Measurements from ENCODE around the gene AGFG2.

Gene AGFG2

DNA sequence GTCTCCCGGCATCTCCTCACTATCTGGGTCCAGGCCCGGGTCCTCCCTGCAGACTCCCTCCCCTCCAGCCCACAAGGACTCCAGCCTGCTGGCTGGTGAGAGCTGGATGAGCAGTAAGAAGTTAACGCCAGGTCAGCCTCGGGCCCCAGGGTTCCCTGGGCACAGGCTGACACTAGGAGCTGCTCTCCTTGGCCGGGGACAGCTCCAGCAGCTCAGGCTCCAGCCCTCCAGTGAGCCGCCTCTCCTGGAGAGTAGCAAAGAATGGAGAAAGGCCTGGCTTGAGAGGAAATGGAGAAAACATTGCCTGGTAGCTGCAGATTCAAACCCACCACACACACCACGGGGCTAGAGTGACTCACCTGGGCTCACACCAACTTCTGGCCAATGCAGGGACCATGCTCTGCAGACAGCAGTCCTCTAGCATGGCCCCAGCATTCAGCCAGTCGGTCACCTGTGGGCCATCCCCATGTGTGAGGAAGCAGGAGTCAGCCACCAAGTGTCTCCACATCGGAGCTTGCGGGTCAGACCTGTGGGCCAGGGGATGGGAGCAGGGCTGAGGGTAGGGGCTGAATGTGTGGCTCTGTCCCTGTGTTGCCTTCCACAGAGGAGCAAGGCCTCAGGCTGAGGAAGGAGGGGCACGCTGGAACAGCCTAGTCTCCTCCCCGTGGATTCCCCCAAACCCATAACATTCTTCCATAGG, 28.2 kb downstream of the AGFG2 start:
- Histone ChIP-seq H3K36me3 (ENCODE audit: insufficient read depth, low read length) (no peaks in the 10 kb centered on the region), H3K9me3 (ENCODE audit: low read depth, low read length) (no peaks in the 10 kb centered on the region), H3K27ac (0 out of 2 replicates have a peak overlapping the region, but pooled peaks have one; percentile 13), H3K4me3 (no peak overlapping the region), H3K9ac (ENCODE audit: insufficient read length) (no peak overlapping the region)
- no peak for TF ChIP-seq EZH2 (IDR thresholded peaks at IDR 0.05)
- no peak for TF ChIP-seq FOXP2 (optimal IDR thresholded peaks at IDR 0.05; ENCODE audit: control extremely low read depth, extremely low read length, insufficient read depth)
- TF ChIP-seq POLR2AphosphoS5 (IDR thresholded peaks at IDR 0.05; ENCODE audit: borderline replicate concordance, low read depth, low read length), result no peak
- DNase-seq (ENCODE audit: low read depth, low spot score), result no peak

DNA sequence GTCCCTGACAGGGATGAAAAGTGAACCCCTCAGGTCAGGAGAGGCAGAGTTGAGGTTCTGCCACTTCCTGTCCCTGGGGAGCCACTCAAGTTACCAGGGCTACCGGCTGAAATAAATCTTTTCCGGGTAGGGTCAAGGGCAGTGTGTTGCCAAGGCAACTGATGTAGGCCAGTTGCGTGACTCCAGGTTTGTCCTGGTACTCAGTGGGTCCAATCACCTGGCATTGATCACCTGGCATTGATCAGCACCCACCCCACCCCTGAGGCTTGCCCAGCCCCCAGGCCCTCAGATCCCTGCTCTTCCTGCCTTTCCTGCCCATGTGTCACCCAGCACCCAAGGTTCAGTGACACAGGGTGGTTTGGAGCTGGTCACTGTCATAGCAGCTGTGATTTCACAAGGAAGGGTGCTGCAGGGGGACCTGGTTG, 28.8 kb downstream of the AGFG2 start:
- no peaks in the 10 kb centered on the region for H3K9me3 ChIP-seq (ENCODE audit: low read depth, low read length)
- H3K9ac ChIP-seq (ENCODE audit: insufficient read length), result no peak overlapping the region
- TF ChIP-seq POLR2AphosphoS5 (IDR thresholded peaks at IDR 0.05; ENCODE audit: borderline replicate concordance, low read depth, low read length) (no peak), FOXP2 (optimal IDR thresholded peaks at IDR 0.05; ENCODE audit: control extremely low read depth, extremely low read length, insufficient read depth) (no peak), EZH2 (IDR thresholded peaks at IDR 0.05) (no peak)
- no peak for DNase-seq (ENCODE audit: low read depth, low spot score)
- H3K27ac ChIP-seq, result no peak overlapping the region
- H3K36me3 ChIP-seq (ENCODE audit: insufficient read depth, low read length), result no peaks in the 10 kb centered on the region
- no peak overlapping the region for H3K4me3 ChIP-seq

DNA sequence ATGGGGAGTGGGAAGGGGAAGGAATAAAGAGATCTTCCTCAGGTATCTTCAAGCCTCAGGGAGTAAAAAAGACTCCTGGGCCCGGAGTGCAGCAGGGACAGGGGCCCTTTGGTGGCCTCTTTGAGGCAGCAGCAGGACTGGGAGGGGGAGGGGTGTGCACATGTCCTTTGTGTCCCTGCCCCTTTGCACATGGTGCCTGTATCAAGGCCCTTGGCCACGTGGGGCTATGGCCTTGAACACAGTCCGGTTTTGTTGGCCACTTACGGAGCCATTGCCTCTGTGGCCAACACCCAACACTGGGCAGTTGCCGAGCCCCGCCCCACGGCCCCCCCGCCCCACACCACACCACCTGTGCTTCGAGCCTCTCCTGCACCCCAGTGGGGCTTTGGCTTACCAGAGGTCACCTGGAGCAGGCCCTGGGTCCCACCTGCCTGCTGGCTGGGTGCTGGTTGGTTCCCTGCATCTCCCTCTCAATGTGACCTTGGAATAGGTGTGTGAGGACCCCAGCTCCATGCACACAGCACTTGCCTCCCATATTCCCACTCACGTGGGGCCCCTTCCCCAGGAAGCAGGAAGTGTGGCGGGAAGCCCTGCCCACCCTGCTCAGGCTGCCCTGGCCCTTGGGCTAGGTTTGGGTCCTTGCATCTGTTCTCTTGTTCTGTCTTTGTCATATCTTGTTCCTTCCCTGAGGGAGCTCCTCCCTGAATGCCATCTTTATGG, 29.3 kb downstream of the AGFG2 start:
- no peak for DNase-seq (ENCODE audit: low read depth, low spot score)
- no peak overlapping the region for H3K27ac ChIP-seq
- no peak overlapping the region for H3K4me3 ChIP-seq
- H3K9me3 ChIP-seq (ENCODE audit: low read depth, low read length), result no peaks in the 10 kb centered on the region
- no peak for TF ChIP-seq POLR2AphosphoS5 (IDR thresholded peaks at IDR 0.05; ENCODE audit: borderline replicate concordance, low read depth, low read length)
- TF ChIP-seq FOXP2 (optimal IDR thresholded peaks at IDR 0.05; ENCODE audit: control extremely low read depth, extremely low read length, insufficient read depth), result no peak
- TF ChIP-seq EZH2 (IDR thresholded peaks at IDR 0.05), result no peak
- H3K9ac ChIP-seq (ENCODE audit: insufficient read length), result no peak overlapping the region
- no peaks in the 10 kb centered on the region for H3K36me3 ChIP-seq (ENCODE audit: insufficient read depth, low read length)

DNA sequence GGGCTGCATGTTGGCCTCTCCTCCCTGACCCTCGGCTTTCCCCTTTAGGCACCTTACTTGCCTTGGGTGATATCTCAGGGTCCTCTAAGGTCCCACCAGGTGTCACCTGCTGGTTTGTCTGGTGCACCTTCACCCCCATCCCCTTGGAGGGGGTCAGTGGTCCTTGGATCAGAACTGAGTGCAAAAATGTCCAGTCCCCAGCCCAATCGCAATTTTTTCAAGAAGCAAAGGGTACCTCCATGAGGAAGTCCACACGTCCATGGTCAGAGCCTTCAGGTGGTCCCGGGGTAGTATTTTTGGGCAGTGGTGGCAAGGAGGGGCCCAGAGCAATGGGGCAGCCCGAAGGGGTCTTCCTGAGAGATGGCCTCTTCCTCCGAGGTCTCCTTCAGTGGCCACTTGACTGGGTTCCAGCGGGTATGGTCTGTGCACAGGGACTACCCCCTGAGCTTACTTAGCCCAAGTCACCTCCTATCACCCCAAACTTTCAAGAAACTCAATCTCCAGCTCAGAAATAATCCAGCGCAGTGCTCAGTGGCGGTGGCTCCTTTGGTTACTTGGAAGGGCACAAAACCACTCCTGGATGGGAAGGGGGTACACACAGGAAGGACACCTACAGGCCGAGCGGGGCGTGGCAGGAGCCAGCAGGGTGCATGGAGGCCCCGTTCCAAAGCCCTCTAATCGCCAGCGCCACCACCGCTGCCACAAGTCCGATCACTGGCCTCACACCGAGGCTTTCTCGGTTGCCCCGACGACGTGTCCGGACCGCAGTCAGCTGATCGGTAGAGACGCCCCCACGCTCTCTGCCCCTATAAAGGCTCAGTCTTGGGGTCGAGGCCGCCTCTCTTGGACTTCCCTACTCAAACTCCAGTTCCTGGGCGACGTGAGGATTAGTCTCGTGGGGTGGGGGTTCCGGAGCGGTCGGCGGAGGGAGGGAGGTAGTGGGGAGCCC, 30.2 kb downstream of the AGFG2 start:
- H3K4me3 ChIP-seq, result no peak overlapping the region
- no peak for DNase-seq (ENCODE audit: low read depth, low spot score)
- no peak overlapping the region for H3K27ac ChIP-seq
- no peak overlapping the region for H3K9ac ChIP-seq (ENCODE audit: insufficient read length)
- TF ChIP-seq EZH2 (IDR thresholded peaks at IDR 0.05), result no peak
- TF ChIP-seq FOXP2 (optimal IDR thresholded peaks at IDR 0.05; ENCODE audit: control extremely low read depth, extremely low read length, insufficient read depth), result no peak
- no peak for TF ChIP-seq POLR2AphosphoS5 (IDR thresholded peaks at IDR 0.05; ENCODE audit: borderline replicate concordance, low read depth, low read length)
- no peaks in the 10 kb centered on the region; the same call in 1 of the 2 replicates for H3K36me3 ChIP-seq (ENCODE audit: insufficient read depth, low read length)
- H3K9me3 ChIP-seq (ENCODE audit: low read depth, low read length), result no peaks in the 10 kb centered on the region

DNA sequence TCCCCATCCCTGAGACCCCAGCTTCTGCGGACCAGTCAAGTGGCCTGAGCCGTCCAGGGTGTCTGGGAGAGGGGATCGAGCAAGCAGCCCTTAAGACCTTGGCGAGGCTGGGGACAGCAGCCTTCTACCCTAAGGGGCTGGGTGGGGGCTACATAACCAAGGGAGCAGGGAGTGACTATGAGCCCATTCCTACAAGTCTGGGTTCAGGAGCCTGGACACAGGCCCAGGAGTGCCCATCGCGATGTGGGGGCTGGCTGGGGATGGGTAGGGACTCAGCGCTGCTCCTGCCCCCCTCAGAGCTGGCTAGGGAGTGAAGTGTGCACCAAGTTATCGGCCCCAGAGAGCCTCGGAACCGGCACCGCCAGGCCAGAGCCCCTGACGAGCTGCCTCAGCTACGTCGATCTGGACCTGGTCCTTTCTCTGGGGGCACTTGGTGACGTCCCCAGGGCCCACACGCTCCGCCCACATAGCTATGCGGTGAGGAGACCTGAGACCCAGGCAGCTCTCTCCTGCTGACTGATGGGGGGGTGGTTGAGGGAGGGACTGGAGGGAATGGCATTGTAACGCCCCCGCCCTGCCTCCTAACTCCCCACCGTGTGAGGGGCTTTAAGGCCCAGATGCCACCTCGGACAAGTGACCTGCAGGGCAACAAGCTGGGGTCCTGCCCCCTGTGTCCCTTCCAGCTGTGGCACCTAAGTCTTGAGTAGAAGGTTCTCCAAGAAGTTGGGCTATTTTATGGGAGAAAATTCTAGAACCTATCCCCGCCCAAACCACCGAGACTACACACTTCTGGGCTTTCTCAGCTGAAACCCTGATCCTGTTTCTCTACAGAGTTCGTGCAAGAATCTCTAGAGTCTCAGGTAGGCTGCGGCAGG, 32.2 kb downstream of the AGFG2 start:
- Histone ChIP-seq H3K4me3 (no peak overlapping the region), H3K27ac (no peak overlapping the region), H3K9ac (ENCODE audit: insufficient read length) (no peak overlapping the region), H3K36me3 (ENCODE audit: insufficient read depth, low read length) (peaks cover 3% of the 10 kb centered on the region; the same call in 1 of the 2 replicates), H3K9me3 (ENCODE audit: low read depth, low read length) (no peaks in the 10 kb centered on the region)
- DNase-seq (ENCODE audit: low read depth, low spot score), result no peak
- no peak for TF ChIP-seq FOXP2 (optimal IDR thresholded peaks at IDR 0.05; ENCODE audit: control extremely low read depth, extremely low read length, insufficient read depth)
- TF ChIP-seq POLR2AphosphoS5 (IDR thresholded peaks at IDR 0.05; ENCODE audit: borderline replicate concordance, low read depth, low read length), result no peak

DNA sequence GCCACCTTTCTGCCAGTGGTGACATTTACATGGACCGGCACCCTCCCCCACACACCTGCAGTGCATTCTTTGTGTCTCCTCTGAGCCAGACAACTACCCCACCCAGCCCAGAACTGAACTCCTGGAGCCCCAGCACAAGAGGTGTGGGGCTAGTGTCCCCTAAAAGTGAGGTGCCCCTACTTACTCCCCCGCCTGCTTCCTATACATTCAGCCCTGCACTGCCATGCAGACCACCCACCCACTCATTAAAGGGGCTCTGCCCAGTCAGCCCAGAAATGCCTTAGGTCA, 32.8 kb downstream of the AGFG2 start:
- no peak overlapping the region for H3K9ac ChIP-seq (ENCODE audit: insufficient read length)
- H3K27ac ChIP-seq, result no peak overlapping the region
- DNase-seq (ENCODE audit: low read depth, low spot score), result no peak
- TF ChIP-seq EZH2 (IDR thresholded peaks at IDR 0.05) (no peak), FOXP2 (optimal IDR thresholded peaks at IDR 0.05; ENCODE audit: control extremely low read depth, extremely low read length, insufficient read depth) (no peak)
- H3K9me3 ChIP-seq (ENCODE audit: low read depth, low read length), result no peaks in the 10 kb centered on the region
- peaks cover 3% of the 10 kb centered on the region; the same call in 1 of the 2 replicates for H3K36me3 ChIP-seq (ENCODE audit: insufficient read depth, low read length)
- H3K4me3 ChIP-seq, result no peak overlapping the region

DNA sequence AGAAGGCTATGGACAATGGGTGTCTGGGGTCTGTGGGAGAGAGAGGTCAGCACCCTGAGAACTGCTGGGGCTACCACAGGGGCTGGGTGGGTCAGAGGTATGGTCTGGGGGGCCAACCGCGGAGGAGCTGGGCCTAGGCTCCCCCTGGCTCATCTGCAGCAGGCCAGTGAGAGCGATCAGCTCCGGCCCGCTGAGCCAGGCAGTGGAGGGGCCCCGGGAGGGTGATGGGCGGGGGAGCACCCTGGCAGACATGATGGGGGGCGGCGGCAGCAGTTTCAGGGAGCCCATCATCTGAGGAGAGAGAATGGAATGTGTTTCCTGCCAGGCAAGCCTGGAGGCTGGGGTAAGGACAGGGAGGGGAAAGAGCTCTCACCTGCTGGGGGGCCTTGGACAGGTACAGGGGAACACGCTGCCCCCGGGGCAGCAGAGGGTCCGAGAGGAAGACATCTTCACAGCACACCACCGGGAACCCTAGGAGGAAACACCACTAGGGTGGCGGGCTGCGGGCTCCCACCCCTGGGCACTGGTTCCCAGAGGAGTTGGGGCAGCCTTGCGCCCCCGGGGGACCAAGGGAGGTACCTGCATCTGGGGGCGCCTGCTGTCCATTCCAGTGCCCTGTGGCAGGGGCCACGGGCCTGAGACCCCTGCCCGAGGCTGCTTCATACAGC, 33.4 kb downstream of the AGFG2 start:
- no peak for DNase-seq (ENCODE audit: low read depth, low spot score)
- Histone ChIP-seq H3K36me3 (ENCODE audit: insufficient read depth, low read length) (peaks cover 3% of the 10 kb centered on the region; the same call in 1 of the 2 replicates), H3K9ac (ENCODE audit: insufficient read length) (no peak overlapping the region), H3K9me3 (ENCODE audit: low read depth, low read length) (no peaks in the 10 kb centered on the region), H3K4me3 (no peak overlapping the region), H3K27ac (no peak overlapping the region)
- TF ChIP-seq EZH2 (IDR thresholded peaks at IDR 0.05) (no peak), POLR2AphosphoS5 (IDR thresholded peaks at IDR 0.05; ENCODE audit: borderline replicate concordance, low read depth, low read length) (no peak), FOXP2 (optimal IDR thresholded peaks at IDR 0.05; ENCODE audit: control extremely low read depth, extremely low read length, insufficient read depth) (no peak)

All from SK-N-MC (cell line).